Lung (tissue), 12 donors: Measurements from ENCODE around the gene SRBD1. TPM values are rescaled to one million over a fixed set of nuclear protein-coding genes. Genes with fewer than 3 reads are reported as not detected.

Experiments
- ATAC-seq: fragments of 200-7000 bp; cut with Tn5 transposase; one replicate; pipeline ENCODE4 v1.9.1; 2020; ENCODE audit warnings: moderate number of reproducible peaks; ENCODE audit not compliant: insufficient read depth, low FRiP score
- DNase-seq, 3 donors: peaks; one replicate each; pipeline ENCODE4 v3.0.0-alpha.2; 2013 to 2017
- H3K27ac ChIP-seq, 2 donors: one replicate each; pipeline ENCODE4 v1.5.1; 2013; ENCODE audit warnings: mild to moderate bottlenecking in 2 of 2, moderate library complexity in 2 of 2, control low read depth in 1 of 2, inconsistent platforms in 1 of 2, low read depth in 1 of 2, low read length in 1 of 2
- H3K27me3 ChIP-seq, 3 donors: one replicate each; pipeline ENCODE4 v1.5.1; 2013; ENCODE audit warnings: low read length in 2 of 3; ENCODE audit not compliant: control insufficient read depth in 3 of 3, insufficient read depth in 3 of 3
- H3K36me3 ChIP-seq, 4 donors: one replicate each; pipeline ENCODE4 v1.5.1; 2013; ENCODE audit warnings: low read length in 4 of 4, mild to moderate bottlenecking in 1 of 4, moderate library complexity in 1 of 4; ENCODE audit not compliant: control insufficient read depth in 4 of 4, insufficient read depth in 4 of 4
- H3K4me1 ChIP-seq, 5 donors: one replicate each; pipeline ENCODE4 v1.5.1; 2013; ENCODE audit warnings: low read length in 5 of 5, mild to moderate bottlenecking in 2 of 5, moderate library complexity in 1 of 5; ENCODE audit not compliant: control insufficient read depth in 5 of 5, insufficient read depth in 5 of 5
- H3K4me3 ChIP-seq: one replicate; pipeline ENCODE4 v1.5.1; 2013; ENCODE audit warnings: mild to moderate bottlenecking, control low read depth, moderate library complexity
- H3K9ac ChIP-seq, 2 donors: one replicate each; pipeline ENCODE4 v1.5.1; 2013; ENCODE audit warnings: low read length in 2 of 2, control low read depth in 1 of 2; ENCODE audit not compliant: insufficient read depth in 1 of 2
- H3K9me3 ChIP-seq, 4 donors: one replicate each; pipeline ENCODE4 v1.5.1; 2013; ENCODE audit warnings: low read length in 3 of 4, mild to moderate bottlenecking in 1 of 4, moderate library complexity in 1 of 4; ENCODE audit not compliant: control insufficient read depth in 4 of 4, insufficient read depth in 3 of 4
- CTCF ChIP-seq: IDR thresholded peaks from 2 replicates; pipeline ENCODE4 v1.5.1; 2012; ENCODE audit warnings: mild to moderate bottlenecking; ENCODE audit errors: control extremely low read depth, extremely low read depth
- WGBS, 2 donors: extraction: QIAGEN DNeasy Blood & Tissue Kit; methylation state at CpG; one replicate each; pipeline ENCODE4 v1.1.7; 2013; 5-methylcytosine and 5-hydroxymethylcytosine counted together
- polyA plus RNA-seq, 2 donors: library from polyadenylated mRNA; stranded (reverse); fragments of 200-250 nt; gene quantifications; one replicate each; pipeline ENCODE4 v1.2.1, GENCODE V29; 2013
- total RNA-seq, 2 donors: library from RNA; depleted of rRNA in 1 of 2; stranded (reverse); fragments of >200 nt in 1 of 2; gene quantifications; one replicate each; pipeline ENCODE4 v1.2.1, GENCODE V29; 2014 to 2021
- donor health status: control.
- donor health status: control.
- donor health status: Bipolar disorder and iron deficiency.
- donor health status: healthy.
- donor health status: DM: yes; HTN: yes; CAD: no.

The SRBD1 gene
- total and polyA plus RNA-seq, 4 donors = 5.6 to 30.6 (median 11.5) TPM

- Histone ChIP-seq H3K27ac (no peak overlapping the region), H3K36me3 (peaks cover 0 to 3% (median 0%) of the 10 kb centered on the region in 4 donors), H3K4me3 (no peak overlapping the region), H3K9me3 (no peaks in the 10 kb centered on the region), H3K4me1 (peaks cover 0 to 4% (median 2%) of the 10 kb centered on the region in 5 donors), H3K9ac (no peak overlapping the region), H3K27me3 (no peaks in the 10 kb centered on the region)
- 98 to 99% methylated on average over 5 of the region's 5 CpGs for WGBS, 2 donors
- DNase-seq = peak in 1 of 3 donors; percentile 19
- no peak for TF ChIP-seq CTCF
- no peak for ATAC-seq
Measured at GRCh38 chr2:45586600-45586999, 24.5 kb downstream of the SRBD1 start.

GRCh38 chr2:45585267-45585861, 25.7 kb downstream of the SRBD1 start:
- ATAC-seq = peak; percentile 75
- WGBS, 2 donors = 20 to 29% methylated on average over 5 of the region's 5 CpGs
- Histone ChIP-seq H3K36me3 (peaks cover 0 to 6% (median 1%) of the 10 kb centered on the region in 4 donors), H3K9me3 (no peaks in the 10 kb centered on the region), H3K27ac (no peak overlapping the region), H3K4me1 (peaks cover 0 to 4% (median 2%) of the 10 kb centered on the region in 5 donors), H3K9ac (no peak overlapping the region), H3K4me3 (no peak overlapping the region), H3K27me3 (no peaks in the 10 kb centered on the region)
- peak in 2 of 3 donors; percentile 71 to 80 for DNase-seq
- peak; percentile 58 for TF ChIP-seq CTCF

- Histone ChIP-seq H3K9me3 (no peaks in the 10 kb centered on the region), H3K4me1 (peaks cover 0 to 4% (median 2%) of the 10 kb centered on the region in 5 donors), H3K27ac (no peak overlapping the region), H3K27me3 (no peaks in the 10 kb centered on the region), H3K4me3 (no peak overlapping the region), H3K9ac (no peak overlapping the region), H3K36me3 (peaks cover 0 to 6% (median 1%) of the 10 kb centered on the region in 4 donors)
- no peak for DNase-seq
- WGBS, 2 donors = 30 to 53% methylated on average over 2 of the region's 2 CpGs
- no peak for ATAC-seq
- no peak for TF ChIP-seq CTCF
Measured at GRCh38 chr2:45583977-45584376, 27.1 kb downstream of the SRBD1 start.

- Histone ChIP-seq H3K4me1 (no peaks in the 10 kb centered on the region), H3K27me3 (no peaks in the 10 kb centered on the region), H3K9ac (no peak overlapping the region), H3K9me3 (no peaks in the 10 kb centered on the region), H3K36me3 (peaks cover 0 to 7% (median 1%) of the 10 kb centered on the region in 4 donors), H3K4me3 (no peak overlapping the region), H3K27ac (no peak overlapping the region)
- no peak for ATAC-seq
- WGBS, 2 donors = 71 to 87% methylated on average over 1 of the region's 1 CpG
- TF ChIP-seq CTCF = no peak
- no peak for DNase-seq
Measured at GRCh38 chr2:45582522-45582921, 28.5 kb downstream of the SRBD1 start.
